HepG2 (cell line): ENCODE data around the gene RABL6. TPM values are rescaled to one million over a fixed set of nuclear protein-coding genes. Genes with fewer than 3 reads are reported as not detected.

Source experiments
- ARNTL ChIP-seq: sonication (generic); formaldehyde crosslinking; IDR thresholded peaks from 2 replicates; pipeline ENCODE4 v1.4.0; 2020; ENCODE audit warnings: mild to moderate bottlenecking, missing genetic modification reagents
- CBX5 ChIP-seq: sonication (generic); formaldehyde crosslinking; IDR thresholded peaks from 2 replicates; pipeline ENCODE4 v1.4.0; 2020; ENCODE audit warnings: missing genetic modification reagents, borderline replicate concordance
- DZIP1 ChIP-seq: sonication (generic); formaldehyde crosslinking; IDR thresholded peaks from 2 replicates; pipeline ENCODE4 v1.5.0; 2020; ENCODE audit warnings: mild to moderate bottlenecking, missing genetic modification reagents
- FOXK1 ChIP-seq: sonication (generic); formaldehyde crosslinking; IDR thresholded peaks from 2 replicates; pipeline ENCODE4 v1.4.0; 2020; ENCODE audit warnings: low read depth, missing genetic modification reagents, borderline replicate concordance
- GATA4 ChIP-seq: sonication (generic); IDR thresholded peaks from 2 replicates; pipeline ENCODE4 v1.6.1; 2016; ENCODE audit warnings: antibody characterized with exemption, low read depth, borderline replicate concordance
- HDAC1 ChIP-seq: sonication (generic); formaldehyde crosslinking; IDR thresholded peaks from 2 replicates; pipeline ENCODE4 v1.5.1; 2020; ENCODE audit warnings: mild to moderate bottlenecking, missing genetic modification reagents
- JUNB ChIP-seq: sonication (generic); formaldehyde crosslinking; IDR thresholded peaks from 2 replicates; pipeline ENCODE4 v1.8.0; 2022; ENCODE audit warnings: missing genetic modification reagents, mild to moderate bottlenecking, borderline replicate concordance
- KDM2A ChIP-seq: sonication (generic); formaldehyde crosslinking; IDR thresholded peaks from 2 replicates; pipeline ENCODE4 v1.4.0; 2020; ENCODE audit warnings: low read depth, missing genetic modification reagents, borderline replicate concordance
- KLF6 ChIP-seq: IDR thresholded peaks from 2 replicates; pipeline ENCODE4 v1.8.0; 2016; ENCODE audit warnings: missing biosample characterization, missing genetic modification reagents
- NCOA2 ChIP-seq: sonication (generic); formaldehyde crosslinking; IDR thresholded peaks from 2 replicates; pipeline ENCODE4 v1.8.0; 2022; ENCODE audit warnings: inconsistent platforms
- SMAD3 ChIP-seq: sonication (generic); formaldehyde crosslinking; IDR thresholded peaks from 2 replicates; pipeline ENCODE4 v1.4.0; 2020; ENCODE audit warnings: missing genetic modification reagents
- ZNF3 ChIP-seq: IDR thresholded peaks from 2 replicates; pipeline ENCODE4 v1.7.0; 2017; ENCODE audit warnings: inconsistent platforms
- ZNF367 ChIP-seq: sonication (generic); formaldehyde crosslinking; IDR thresholded peaks from 2 replicates; pipeline ENCODE4 v1.4.0; 2020; ENCODE audit warnings: missing genetic modification reagents, borderline replicate concordance
- polyA plus RNA-seq, 8 experiments: library from polyadenylated mRNA; depleted of rRNA in 3 of 8; stranded (reverse) in 7 of 8; unstranded in 1 of 8; fragments of >200 nt; fragmentation: Illumina TruSeq in 4 of 8; extraction: Trizol in 4 of 8; gene quantifications; 2 replicates each; pipeline versions ENCODE4 v1.2.1 to v1.2.3, GENCODE V29; 2011 to 2016; ENCODE audit warnings: low read depth in 4 of 8, missing spikeins in 1 of 8, mixed read lengths in 1 of 8; ENCODE audit not compliant: insufficient read depth in 1 of 8
- total RNA-seq, 5 experiments: library from RNA; depleted of rRNA; stranded (reverse); fragments of >200 nt; fragmentation: Illumina TruSeq; extraction: Trizol; gene quantifications; 2 replicates each; pipeline ENCODE4 v1.2.3, GENCODE V29; 2016; ENCODE audit warnings: low read depth in 1 of 5
- TF ChIP-seq, protein P1 (sequence below): IDR thresholded peaks from 2 replicates; pipeline ENCODE4 v1.6.1; 2012; ENCODE audit warnings: low read length, improper control_type of control experiment
- TF ChIP-seq, protein P2 (sequence below): sonication (generic); formaldehyde crosslinking; conservative IDR thresholded peaks from 2 replicates; pipeline ENCODE4 v1.4.0; 2020; ENCODE audit warnings: mild to moderate bottlenecking, missing genetic modification reagents, moderate library complexity
- TF ChIP-seq, protein P3 (sequence below): IDR thresholded peaks from 2 replicates; pipeline ENCODE4 v1.6.1; 2018; ENCODE audit warnings: missing genetic modification reagents, mild to moderate bottlenecking, missing compliant biosample characterization

RABL6 gene
- total and polyA plus RNA-seq, 2 of the 13 experiments (the other 11 are each of a cell fraction or from before 2014, with no cell fraction given) = 81.5 to 125 TPM

DNA sequence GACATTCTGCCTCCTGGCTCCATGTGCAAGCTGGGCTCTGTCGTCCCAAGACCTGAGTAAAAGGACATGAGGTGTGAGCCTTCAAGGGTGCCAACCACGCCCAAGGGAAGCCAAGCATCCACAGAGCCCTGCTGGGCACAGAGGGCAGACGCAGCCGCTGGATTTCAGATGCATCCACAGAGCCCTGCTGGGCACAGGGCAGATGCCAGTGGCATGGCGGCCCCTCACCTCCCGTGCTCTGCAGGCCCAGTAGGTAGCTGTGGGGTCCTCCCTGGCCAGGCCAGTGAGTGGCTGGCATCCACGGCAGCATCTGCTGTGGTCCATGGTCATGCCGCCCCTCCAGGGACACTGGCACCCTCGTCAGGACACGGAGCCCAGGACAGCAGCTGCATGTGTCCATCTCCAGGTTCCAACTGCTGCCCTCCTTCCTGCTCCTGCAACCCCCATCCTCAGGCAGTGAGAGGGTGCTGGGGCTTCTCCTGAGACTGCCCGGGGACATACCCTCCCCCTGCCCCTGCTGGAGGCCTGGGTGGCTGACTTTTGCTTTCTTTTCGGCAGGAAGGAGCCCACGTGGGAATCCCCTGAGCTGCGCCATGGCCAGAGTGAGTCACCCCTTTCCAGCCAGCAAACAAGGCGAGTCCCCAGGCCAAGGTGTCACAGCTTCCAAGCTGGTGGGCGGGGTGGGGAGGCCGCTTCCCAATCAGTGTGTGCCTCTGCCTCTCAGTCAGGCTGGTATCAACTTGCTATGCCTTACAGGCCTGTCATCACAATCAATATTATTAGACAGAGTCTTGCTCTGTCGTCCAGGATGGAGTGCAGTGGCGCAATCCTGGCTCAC, 74.6 kb downstream of the RABL6 start (continued):
- TF ChIP-seq, protein P1, sequence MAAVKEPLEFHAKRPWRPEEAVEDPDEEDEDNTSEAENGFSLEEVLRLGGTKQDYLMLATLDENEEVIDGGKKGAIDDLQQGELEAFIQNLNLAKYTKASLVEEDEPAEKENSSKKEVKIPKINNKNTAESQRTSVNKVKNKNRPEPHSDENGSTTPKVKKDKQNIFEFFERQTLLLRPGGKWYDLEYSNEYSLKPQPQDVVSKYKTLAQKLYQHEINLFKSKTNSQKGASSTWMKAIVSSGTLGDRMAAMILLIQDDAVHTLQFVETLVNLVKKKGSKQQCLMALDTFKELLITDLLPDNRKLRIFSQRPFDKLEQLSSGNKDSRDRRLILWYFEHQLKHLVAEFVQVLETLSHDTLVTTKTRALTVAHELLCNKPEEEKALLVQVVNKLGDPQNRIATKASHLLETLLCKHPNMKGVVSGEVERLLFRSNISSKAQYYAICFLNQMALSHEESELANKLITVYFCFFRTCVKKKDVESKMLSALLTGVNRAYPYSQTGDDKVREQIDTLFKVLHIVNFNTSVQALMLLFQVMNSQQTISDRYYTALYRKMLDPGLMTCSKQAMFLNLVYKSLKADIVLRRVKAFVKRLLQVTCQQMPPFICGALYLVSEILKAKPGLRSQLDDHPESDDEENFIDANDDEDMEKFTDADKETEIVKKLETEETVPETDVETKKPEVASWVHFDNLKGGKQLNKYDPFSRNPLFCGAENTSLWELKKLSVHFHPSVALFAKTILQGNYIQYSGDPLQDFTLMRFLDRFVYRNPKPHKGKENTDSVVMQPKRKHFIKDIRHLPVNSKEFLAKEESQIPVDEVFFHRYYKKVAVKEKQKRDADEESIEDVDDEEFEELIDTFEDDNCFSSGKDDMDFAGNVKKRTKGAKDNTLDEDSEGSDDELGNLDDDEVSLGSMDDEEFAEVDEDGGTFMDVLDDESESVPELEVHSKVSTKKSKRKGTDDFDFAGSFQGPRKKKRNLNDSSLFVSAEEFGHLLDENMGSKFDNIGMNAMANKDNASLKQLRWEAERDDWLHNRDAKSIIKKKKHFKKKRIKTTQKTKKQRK = no peak
- TF ChIP-seq ZNF3 = no peak
- peak; percentile 73; the same call in 1 of the 2 replicates for TF ChIP-seq JUNB
- TF ChIP-seq ARNTL = peak; percentile 74
- TF ChIP-seq KLF6 (CRISPR knock-in tag) = peak; percentile 40; the same call in 1 of the 2 replicates
- TF ChIP-seq NCOA2 = peak; percentile 68; the same call in 1 of the 2 replicates
- TF ChIP-seq ZNF367 (CRISPR knock-in tag) = no peak
- TF ChIP-seq HDAC1 (CRISPR knock-in tag) = peak; percentile 98
- TF ChIP-seq CBX5 (CRISPR knock-in tag) = peak; percentile 71; the same call in 1 of the 2 replicates
- peak; percentile 72; the same call in 1 of the 2 replicates for TF ChIP-seq KDM2A (CRISPR knock-in tag)
- TF ChIP-seq GATA4 = no peak
- TF ChIP-seq, protein P2, sequence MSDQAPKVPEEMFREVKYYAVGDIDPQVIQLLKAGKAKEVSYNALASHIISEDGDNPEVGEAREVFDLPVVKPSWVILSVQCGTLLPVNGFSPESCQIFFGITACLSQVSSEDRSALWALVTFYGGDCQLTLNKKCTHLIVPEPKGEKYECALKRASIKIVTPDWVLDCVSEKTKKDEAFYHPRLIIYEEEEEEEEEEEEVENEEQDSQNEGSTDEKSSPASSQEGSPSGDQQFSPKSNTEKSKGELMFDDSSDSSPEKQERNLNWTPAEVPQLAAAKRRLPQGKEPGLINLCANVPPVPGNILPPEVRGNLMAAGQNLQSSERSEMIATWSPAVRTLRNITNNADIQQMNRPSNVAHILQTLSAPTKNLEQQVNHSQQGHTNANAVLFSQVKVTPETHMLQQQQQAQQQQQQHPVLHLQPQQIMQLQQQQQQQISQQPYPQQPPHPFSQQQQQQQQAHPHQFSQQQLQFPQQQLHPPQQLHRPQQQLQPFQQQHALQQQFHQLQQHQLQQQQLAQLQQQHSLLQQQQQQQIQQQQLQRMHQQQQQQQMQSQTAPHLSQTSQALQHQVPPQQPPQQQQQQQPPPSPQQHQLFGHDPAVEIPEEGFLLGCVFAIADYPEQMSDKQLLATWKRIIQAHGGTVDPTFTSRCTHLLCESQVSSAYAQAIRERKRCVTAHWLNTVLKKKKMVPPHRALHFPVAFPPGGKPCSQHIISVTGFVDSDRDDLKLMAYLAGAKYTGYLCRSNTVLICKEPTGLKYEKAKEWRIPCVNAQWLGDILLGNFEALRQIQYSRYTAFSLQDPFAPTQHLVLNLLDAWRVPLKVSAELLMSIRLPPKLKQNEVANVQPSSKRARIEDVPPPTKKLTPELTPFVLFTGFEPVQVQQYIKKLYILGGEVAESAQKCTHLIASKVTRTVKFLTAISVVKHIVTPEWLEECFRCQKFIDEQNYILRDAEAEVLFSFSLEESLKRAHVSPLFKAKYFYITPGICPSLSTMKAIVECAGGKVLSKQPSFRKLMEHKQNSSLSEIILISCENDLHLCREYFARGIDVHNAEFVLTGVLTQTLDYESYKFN (CRISPR knock-in tag) = peak; percentile 86
- TF ChIP-seq, protein P3, sequence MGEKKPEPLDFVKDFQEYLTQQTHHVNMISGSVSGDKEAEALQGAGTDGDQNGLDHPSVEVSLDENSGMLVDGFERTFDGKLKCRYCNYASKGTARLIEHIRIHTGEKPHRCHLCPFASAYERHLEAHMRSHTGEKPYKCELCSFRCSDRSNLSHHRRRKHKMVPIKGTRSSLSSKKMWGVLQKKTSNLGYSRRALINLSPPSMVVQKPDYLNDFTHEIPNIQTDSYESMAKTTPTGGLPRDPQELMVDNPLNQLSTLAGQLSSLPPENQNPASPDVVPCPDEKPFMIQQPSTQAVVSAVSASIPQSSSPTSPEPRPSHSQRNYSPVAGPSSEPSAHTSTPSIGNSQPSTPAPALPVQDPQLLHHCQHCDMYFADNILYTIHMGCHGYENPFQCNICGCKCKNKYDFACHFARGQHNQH (CRISPR knock-in tag) = peak; percentile 91; the same call in 1 of the 2 replicates
- peak; percentile 66; the same call in 1 of the 2 replicates for TF ChIP-seq SMAD3
- TF ChIP-seq FOXK1 (CRISPR knock-in tag) = peak; percentile 85; the same call in 1 of the 2 replicates
- peak; percentile 94 for TF ChIP-seq DZIP1 (CRISPR knock-in tag)
